Endothelial cell of umbilical vein (primary cell): ENCODE measurements around the gene TNIP3. TPM values are rescaled to one million over a fixed set of nuclear protein-coding genes. Genes with fewer than 3 reads are reported as not detected.

Source experiments
- BruUV-seq: library from RNA; stranded (reverse); fragments of 400-500 nt; replicated peaks from 2 replicates; lab custom pipeline; 2021; lab: Mats Ljungman, UMichigan
- CTCF ChIA-PET: fragments of 300-600, 350-600 bp; sonication (Branson Sonifier 250); formaldehyde crosslinking; loops from one replicate; lab custom pipeline; 2021; ENCODE audit warnings: antibody characterized with exemption, inconsistent platforms; lab: Charles Lee
- POLR2A ChIA-PET: fragments of 300-600, 350-600 bp; sonication (Branson Sonifier 250); formaldehyde crosslinking; loops from one replicate; lab custom pipeline; 2021; ENCODE audit warnings: antibody characterized with exemption, inconsistent platforms; lab: Charles Lee
- DNase-seq: peaks from one replicate; pipeline ENCODE4 v3.0.0-alpha.2; 2011; ENCODE audit warnings: low read depth, low spot score
- FAIRE-seq: peaks from 2 replicates; lab custom pipeline; 2011; peaks lifted over from hg19 to GRCh38; lab: Jason Lieb, UNC
- H2AFZ ChIP-seq: 2 replicates; pipeline ENCODE4 v1.6.0; 2012; ENCODE audit warnings: low read depth, low read length, control low read depth, inconsistent platforms
- H3K27ac ChIP-seq: 2 replicates; pipeline ENCODE4 v1.5.1; 2011; ENCODE audit warnings: low read depth, mild to moderate bottlenecking, control low read depth, low read length, moderate library complexity; ENCODE audit not compliant: insufficient read depth
- H3K27me3 ChIP-seq, 2 experiments: 2 replicates each; pipeline versions ENCODE4 v1.6.0 to v1.6.1; 2011; ENCODE audit warnings: low read length in 2 of 2, mixed read lengths in 1 of 2; ENCODE audit not compliant: control insufficient read depth in 2 of 2, insufficient read depth in 2 of 2
- H3K36me3 ChIP-seq, 2 experiments: 2 replicates in 1 of 2; 3 replicates in 1 of 2; pipeline ENCODE4 v1.5.1; 2011; ENCODE audit warnings: low read length in 2 of 2, mild to moderate bottlenecking in 1 of 2, moderate library complexity in 1 of 2; ENCODE audit not compliant: control insufficient read depth in 2 of 2, insufficient read depth in 2 of 2; ENCODE audit errors: extremely low read depth in 1 of 2
- H3K4me1 ChIP-seq: 3 replicates; pipeline ENCODE4 v1.5.1; 2011; ENCODE audit warnings: mild to moderate bottlenecking, low read length; ENCODE audit not compliant: control insufficient read depth, insufficient read depth; ENCODE audit errors: extremely low read depth
- H3K4me2 ChIP-seq: 2 replicates; pipeline ENCODE4 v1.6.1; 2011; ENCODE audit warnings: low read length, control low read depth, mixed read lengths; ENCODE audit not compliant: insufficient read depth
- H3K4me3 ChIP-seq, 3 experiments: fragments of 200-600 bp in 1 of 3; sonication (generic), shearing (Covaris generic) in 1 of 3; replicated peaks in 1 of 3; 2 replicates each; pipeline ENCODE4 v1.5.1; 2011 to 2016; ENCODE audit warnings: control low read depth in 3 of 3, low read length in 3 of 3, mild to moderate bottlenecking in 2 of 3, inconsistent platforms in 1 of 3, low read depth in 1 of 3, moderate library complexity in 1 of 3; ENCODE audit not compliant: insufficient read depth in 1 of 3
- H3K79me2 ChIP-seq: 2 replicates; pipeline ENCODE4 v1.6.0; 2012; ENCODE audit warnings: low read length, inconsistent platforms; ENCODE audit not compliant: control insufficient read depth, insufficient read depth
- H3K9ac ChIP-seq: replicated peaks from 2 replicates; pipeline ENCODE3; 2011; ENCODE audit warnings: low read length, control low read depth; ENCODE audit not compliant: insufficient read depth; ENCODE audit errors: extremely low read depth
- H3K9me1 ChIP-seq: replicated peaks from 3 replicates; pipeline ENCODE4 v1.6.0; 2011; ENCODE audit warnings: mild to moderate bottlenecking, low read length; ENCODE audit not compliant: control insufficient read depth, insufficient read depth; ENCODE audit errors: extremely low read depth
- H3K9me3 ChIP-seq: replicated peaks from 2 replicates; pipeline ENCODE4 v1.5.1; 2012; ENCODE audit warnings: low read length, inconsistent platforms; ENCODE audit not compliant: control insufficient read depth, insufficient read depth
- H4K20me1 ChIP-seq: replicated peaks from 2 replicates; pipeline ENCODE3; 2011; ENCODE audit warnings: mild to moderate bottlenecking, low read length; ENCODE audit not compliant: control insufficient read depth, insufficient read depth; ENCODE audit errors: extremely low read depth
- EZH2 ChIP-seq: IDR thresholded peaks from 2 replicates; pipeline ENCODE4 v1.6.1; 2012; ENCODE audit warnings: borderline replicate concordance, low read depth, mild to moderate bottlenecking, moderate library complexity, low read length, inconsistent platforms; ENCODE audit not compliant: severe bottlenecking
- FOS ChIP-seq: IDR thresholded peaks from 2 replicates; pipeline ENCODE4 v1.6.1; 2011; ENCODE audit warnings: mild to moderate bottlenecking, low read length, moderate library complexity, borderline replicate concordance; ENCODE audit not compliant: insufficient read depth
- GATA2 ChIP-seq: IDR thresholded peaks from 2 replicates; pipeline ENCODE4 v1.7.0; 2011; ENCODE audit warnings: low read depth, mild to moderate bottlenecking, moderate library complexity, mixed read lengths, low read length; ENCODE audit not compliant: insufficient read length, insufficient read depth
- JUN ChIP-seq: IDR thresholded peaks from 2 replicates; pipeline ENCODE4 v1.6.1; 2011; ENCODE audit warnings: borderline replicate concordance, low read depth; ENCODE audit not compliant: insufficient read length, insufficient read depth
- MYC ChIP-seq: IDR thresholded peaks from one replicate; pipeline ENCODE4 v1.6.1; 2011; ENCODE audit warnings: mild to moderate bottlenecking, low read depth, low read length
- POLR2A ChIP-seq: IDR thresholded peaks from 2 replicates; pipeline ENCODE4 v1.6.1; 2012; ENCODE audit warnings: low read depth, mild to moderate bottlenecking, control low read depth, low read length
- POLR2AphosphoS5 ChIP-seq: IDR thresholded peaks from 2 replicates; pipeline ENCODE4 v1.6.1; 2012; ENCODE audit warnings: low read depth, mild to moderate bottlenecking, control low read depth, low read length, moderate library complexity; ENCODE audit not compliant: insufficient read depth
- dilution Hi-C: fragments of 300-500 bp; cut with MboI; formaldehyde crosslinking; loops from one replicate; pipeline ENCODE4 v1.15.0; 2019; ENCODE audit warnings: low sequenced_read_pairs; ENCODE audit not compliant: extremely low pct_ligation_motif_present
- intact Hi-C: fragments of 100-400 bp; cut with micrococcal nuclease; formaldehyde crosslinking; loops from one replicate; pipeline ENCODE4 v1.10.0; 2022
- polyA plus RNA-seq, 4 experiments: library from polyadenylated mRNA; depleted of rRNA in 3 of 4; stranded (reverse) in 3 of 4; unstranded in 1 of 4; fragments of >200 nt; gene quantifications; 2 replicates each; pipeline versions ENCODE4 v1.2.1 to v1.2.3, GENCODE V29; 2011 to 2012; ENCODE audit warnings: missing spikeins in 1 of 4
- total RNA-seq: library from RNA; stranded (reverse); gene quantifications from 2 replicates; pipeline ENCODE4 v1.2.3, GENCODE V29; 2021
- TF ChIP-seq, protein P1 (sequence below), 2 donors: IDR thresholded peaks; 1 replicate in 1 of 2; 2 replicates in 1 of 2; pipeline ENCODE4 v1.5.1; 2011; ENCODE audit warnings: low read length in 2 of 2, mild to moderate bottlenecking in 2 of 2, moderate library complexity in 2 of 2, control low read depth in 1 of 2, inconsistent platforms in 1 of 2, low read depth in 1 of 2; ENCODE audit not compliant: insufficient read depth in 1 of 2; ENCODE audit errors: extremely low read depth in 1 of 2
- TF ChIP-seq, protein P2 (sequence below): IDR thresholded peaks from 2 replicates; pipeline ENCODE4 v1.6.1; 2011; ENCODE audit not compliant: insufficient read depth, insufficient read length

TNIP3 gene
- total and polyA plus RNA-seq, 2 donors (not counting 3 experiments of a cell fraction or from before 2014, with no cell fraction given) = not detected

DNA sequence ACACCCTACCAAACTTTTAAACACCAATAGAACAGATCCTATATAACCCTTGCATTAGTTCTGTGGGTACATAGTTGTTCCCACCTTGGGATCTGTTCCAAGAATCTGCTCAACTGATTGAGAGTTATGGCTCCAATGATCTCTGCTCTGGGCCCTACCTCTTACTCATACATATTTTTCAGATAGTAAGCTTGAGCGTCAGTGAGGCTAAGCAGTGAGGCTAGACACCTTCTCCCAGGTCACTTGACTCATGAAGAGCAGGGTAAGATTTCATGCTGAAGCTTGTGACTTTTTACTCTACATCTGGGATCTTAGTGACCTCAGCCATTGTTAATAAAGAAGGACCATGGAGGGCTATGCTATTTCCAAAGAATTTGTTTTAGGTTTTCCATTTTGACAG, 23.1 kb upstream of the TNIP3 start:
- FAIRE-seq = no peak
- DNase-seq = no peak
- TF ChIP-seq POLR2AphosphoS5 (no peak), EZH2 (no peak), GATA2 (no peak), FOS (no peak), JUN (no peak), POLR2A (no peak), MYC (no peak)
- TF ChIP-seq, protein P1, sequence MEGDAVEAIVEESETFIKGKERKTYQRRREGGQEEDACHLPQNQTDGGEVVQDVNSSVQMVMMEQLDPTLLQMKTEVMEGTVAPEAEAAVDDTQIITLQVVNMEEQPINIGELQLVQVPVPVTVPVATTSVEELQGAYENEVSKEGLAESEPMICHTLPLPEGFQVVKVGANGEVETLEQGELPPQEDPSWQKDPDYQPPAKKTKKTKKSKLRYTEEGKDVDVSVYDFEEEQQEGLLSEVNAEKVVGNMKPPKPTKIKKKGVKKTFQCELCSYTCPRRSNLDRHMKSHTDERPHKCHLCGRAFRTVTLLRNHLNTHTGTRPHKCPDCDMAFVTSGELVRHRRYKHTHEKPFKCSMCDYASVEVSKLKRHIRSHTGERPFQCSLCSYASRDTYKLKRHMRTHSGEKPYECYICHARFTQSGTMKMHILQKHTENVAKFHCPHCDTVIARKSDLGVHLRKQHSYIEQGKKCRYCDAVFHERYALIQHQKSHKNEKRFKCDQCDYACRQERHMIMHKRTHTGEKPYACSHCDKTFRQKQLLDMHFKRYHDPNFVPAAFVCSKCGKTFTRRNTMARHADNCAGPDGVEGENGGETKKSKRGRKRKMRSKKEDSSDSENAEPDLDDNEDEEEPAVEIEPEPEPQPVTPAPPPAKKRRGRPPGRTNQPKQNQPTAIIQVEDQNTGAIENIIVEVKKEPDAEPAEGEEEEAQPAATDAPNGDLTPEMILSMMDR (IDR thresholded peaks at IDR 0.05; ENCODE audit: extremely low read depth in 1 of 2, insufficient read depth in 1 of 2, low read depth in 1 of 2, low read length in 2 of 2) = no peak
- TF ChIP-seq, protein P2, sequence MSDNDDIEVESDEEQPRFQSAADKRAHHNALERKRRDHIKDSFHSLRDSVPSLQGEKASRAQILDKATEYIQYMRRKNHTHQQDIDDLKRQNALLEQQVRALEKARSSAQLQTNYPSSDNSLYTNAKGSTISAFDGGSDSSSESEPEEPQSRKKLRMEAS = no peak
- H3K27me3 ChIP-seq = peaks cover 5 to 22% of the 10 kb centered on the region in 2 experiments
- no peaks in the 10 kb centered on the region for H3K9me3 ChIP-seq
- no peak overlapping the region for H3K4me2 ChIP-seq
- no peak overlapping the region for H3K9ac ChIP-seq
- H2AFZ ChIP-seq = no peak overlapping the region
- no peaks in the 10 kb centered on the region for H3K36me3 ChIP-seq
- no peak overlapping the region for H3K4me3 ChIP-seq
- H3K79me2 ChIP-seq = no peaks in the 10 kb centered on the region
- intact Hi-C loops (no loop called here), dilution Hi-C loops (no loop called here)
- ChIA-PET CTCF (no interaction called here), POLR2A (no interaction called here)
- H4K20me1 ChIP-seq = no peaks in the 10 kb centered on the region
- no TSS peak for BruUV-seq
- no peaks in the 10 kb centered on the region for H3K4me1 ChIP-seq
- H3K9me1 ChIP-seq = no peaks in the 10 kb centered on the region
- H3K27ac ChIP-seq = no peak overlapping the region
